GM23338 (cell line): ENCODE results near the gene RPL15. TPM values are rescaled to one million over a fixed set of nuclear protein-coding genes. Genes with fewer than 3 reads are reported as not detected.
A peak's percentile ranks its signal among the peaks of the same experiment; 100 is the strongest.
"Not testable (repeated sequence)": the region's sequence is repeated elsewhere in the genome, so short reads cannot be mapped to it uniquely, and the experiment has no call there.

Experiments used
- ATAC-seq: fragments of 200-7000 bp; cut with Tn5 transposase; 3 replicates; pipeline ENCODE4 v1.9.1; 2020
- DNase-seq: peaks from one replicate; pipeline ENCODE4 v3.0.0-alpha.2; 2015; ENCODE audit warnings: low spot score
- H2AFZ ChIP-seq: fragments of 200-600 bp; sonication (generic); 2 replicates; pipeline ENCODE4 v1.8.0; 2016; ENCODE audit warnings: antibody characterized with exemption, mild to moderate bottlenecking, moderate library complexity
- H3F3A ChIP-seq: fragments of 200-600 bp; sonication (generic); replicated peaks from 2 replicates; pipeline ENCODE4 v1.8.0; 2017; ENCODE audit warnings: antibody characterized with exemption, mixed run types, low read depth
- H3K27ac ChIP-seq: fragments of 200-600 bp; sonication (generic); 2 replicates; pipeline ENCODE4 v1.6.1; 2016; ENCODE audit warnings: low read depth
- H3K27me3 ChIP-seq: fragments of 200-600 bp; sonication (generic); 2 replicates; pipeline ENCODE4 v1.8.0; 2016; ENCODE audit warnings: mild to moderate bottlenecking, mixed run types, moderate library complexity; ENCODE audit not compliant: insufficient read depth
- H3K36me3 ChIP-seq: fragments of 200-600 bp; sonication (generic); 2 replicates; pipeline ENCODE4 v1.8.0; 2016; ENCODE audit warnings: mild to moderate bottlenecking; ENCODE audit not compliant: insufficient read depth
- H3K4me1 ChIP-seq: fragments of 200-600 bp; sonication (generic); 2 replicates; pipeline ENCODE4 v1.8.0; 2016; ENCODE audit warnings: mild to moderate bottlenecking, moderate library complexity; ENCODE audit not compliant: insufficient read depth
- H3K4me2 ChIP-seq: fragments of 200-600 bp; sonication (generic); 2 replicates; pipeline ENCODE4 v1.7.1; 2017; ENCODE audit warnings: mixed run types
- H3K4me3 ChIP-seq: fragments of 200-600 bp; sonication (generic); 2 replicates; pipeline ENCODE4 v1.6.1; 2016; ENCODE audit warnings: mixed run types
- H3K79me2 ChIP-seq: fragments of 200-600 bp; sonication (generic); replicated peaks from 2 replicates; pipeline ENCODE4 v1.8.0; 2017; ENCODE audit warnings: mild to moderate bottlenecking; ENCODE audit not compliant: insufficient read depth
- H3K9me2 ChIP-seq: fragments of 200-600 bp; sonication (generic); 2 replicates; pipeline ENCODE4 v1.8.0; 2017; ENCODE audit not compliant: insufficient read depth
- H4K20me1 ChIP-seq: fragments of 200-600 bp; sonication (generic); replicated peaks from 2 replicates; pipeline ENCODE4 v1.8.0; 2017; ENCODE audit warnings: mild to moderate bottlenecking; ENCODE audit not compliant: insufficient read depth
- H3K27ac Mint-ChIP-seq: 2 replicates; pipeline ENCODE4 v1.8.0; 2020; ENCODE audit warnings: inconsistent platforms, mild to moderate bottlenecking, moderate library complexity, mixed read lengths
- H3K27me3 Mint-ChIP-seq: 3 replicates; pipeline ENCODE4 v1.8.0; 2022; ENCODE audit warnings: low read depth, mild to moderate bottlenecking, moderate library complexity, mixed read lengths, inconsistent platforms; ENCODE audit not compliant: insufficient read depth, poor library complexity
- H3K36me3 Mint-ChIP-seq: 3 replicates; pipeline ENCODE4 v1.8.0; 2021; ENCODE audit warnings: low read depth, mild to moderate bottlenecking, inconsistent platforms, moderate library complexity, mixed read lengths
- H3K4me1 Mint-ChIP-seq: 3 replicates; pipeline ENCODE4 v1.8.0; 2020; ENCODE audit warnings: mild to moderate bottlenecking, inconsistent platforms, mixed read lengths
- H3K4me3 Mint-ChIP-seq: 3 replicates; pipeline ENCODE4 v1.8.0; 2021; ENCODE audit warnings: moderate library complexity, mild to moderate bottlenecking, inconsistent platforms, mixed read lengths
- H3K9me3 Mint-ChIP-seq: 3 replicates; pipeline ENCODE4 v1.8.0; 2020; ENCODE audit warnings: moderate library complexity, mild to moderate bottlenecking, inconsistent platforms, mixed read lengths
- EZH2phosphoT487 ChIP-seq: fragments of 200-600 bp; sonication (generic); IDR thresholded peaks from one replicate; pipeline ENCODE4 v1.8.1; 2018; ENCODE audit warnings: antibody characterized with exemption; ENCODE audit not compliant: unreplicated experiment
- NANOG ChIP-seq: IDR thresholded peaks from 2 replicates; pipeline ENCODE4 v1.6.1; 2016; ENCODE audit warnings: antibody characterized with exemption, borderline replicate concordance
- POLR2AphosphoS5 ChIP-seq: IDR thresholded peaks from 2 replicates; pipeline ENCODE4 v1.6.1; 2016; ENCODE audit warnings: antibody characterized with exemption, low read depth
- STAT1 ChIP-seq: IDR thresholded peaks from one replicate; pipeline ENCODE4 v1.6.1; 2016; ENCODE audit warnings: antibody characterized with exemption; ENCODE audit not compliant: unreplicated experiment
- ZNF331 ChIP-seq: fragments of 250-450 bp; sonication (Bioruptor Pico); IDR thresholded peaks from 2 replicates; pipeline ENCODE4 v1.5.0; 2020; ENCODE audit warnings: low read depth, mild to moderate bottlenecking, moderate library complexity
- ZNF462 ChIP-seq: fragments of 250-450 bp; sonication (Bioruptor Pico); IDR thresholded peaks from 2 replicates; pipeline ENCODE4 v1.5.0; 2020; ENCODE audit warnings: mild to moderate bottlenecking, moderate library complexity
- polyA plus RNA-seq: library from polyadenylated mRNA; unstranded; fragments of >200 nt; fragmentation: Nextera tagmentation; extraction: Ambion mirVana; gene quantifications from 2 replicates; pipeline ENCODE4 v1.2.1, GENCODE V29; 2016
- total RNA-seq: library from RNA; depleted of rRNA; stranded (reverse); fragments of >200 nt; shearing (Covaris generic); gene quantifications from 2 replicates; pipeline ENCODE4 v1.2.3, GENCODE V29; 2014

Gene RPL15
- total and polyA plus RNA-seq, 2 experiments from 2014 or later = 2,868 to 3,117 TPM

GRCh38 chr3:23869977-23870662, 46.8 kb upstream of the RPL15 start:
- no peak overlapping the region for H3K27ac Mint-ChIP-seq
- peaks cover 5% of the 10 kb centered on the region for H3K27me3 Mint-ChIP-seq
- no peaks in the 10 kb centered on the region for H3K9me3 Mint-ChIP-seq
- peaks cover 81% of the 10 kb centered on the region for H3K79me2 ChIP-seq
- H4K20me1 ChIP-seq = peaks cover 26% of the 10 kb centered on the region
- no peak overlapping the region for H3K4me3 ChIP-seq
- no peak overlapping the region for H3K4me2 ChIP-seq
- no peaks in the 10 kb centered on the region for H3K9me2 ChIP-seq
- no peak overlapping the region for H3K27ac ChIP-seq
- TF ChIP-seq ZNF331 (peak; percentile 18; the same call in 1 of the 2 replicates), POLR2AphosphoS5 (no peak)
- no peaks in the 10 kb centered on the region for H3K36me3 ChIP-seq
- H3K36me3 Mint-ChIP-seq = peaks cover 13% of the 10 kb centered on the region; the same call in 2 of the 3 replicates
- H3F3A ChIP-seq = peaks cover 8% of the 10 kb centered on the region; the same call in 1 of the 2 replicates
- H3K4me1 Mint-ChIP-seq = peaks cover 37% of the 10 kb centered on the region
- no peak for DNase-seq
- peaks cover 15% of the 10 kb centered on the region for H3K4me1 ChIP-seq
- no peak overlapping the region for H2AFZ ChIP-seq
- H3K27me3 ChIP-seq = no peaks in the 10 kb centered on the region
- H3K4me3 Mint-ChIP-seq = no peak overlapping the region
- no peak for ATAC-seq

- H2AFZ ChIP-seq, H3K9me2 ChIP-seq, H3K27ac ChIP-seq, H3K27me3 ChIP-seq, H3K4me3 ChIP-seq, H3K27me3 Mint-ChIP-seq, H3F3A ChIP-seq, H3K4me2 ChIP-seq, H3K27ac Mint-ChIP-seq, ATAC-seq, H3K36me3 ChIP-seq, H3K4me3 Mint-ChIP-seq, DNase-seq, H3K9me3 Mint-ChIP-seq: not testable (repeated sequence)
- Histone ChIP-seq H4K20me1 (peaks cover 25% of the 10 kb centered on the region), H3K79me2 (peaks cover 81% of the 10 kb centered on the region), H3K4me1 (peaks cover 14% of the 10 kb centered on the region)
- H3K4me1 Mint-ChIP-seq = peaks cover 36% of the 10 kb centered on the region
- peaks cover 13% of the 10 kb centered on the region; the same call in 2 of the 3 replicates for H3K36me3 Mint-ChIP-seq
These were observed 46.3 kb upstream of the RPL15 start for GRCh38 chr3:23870663-23871043.

- H3K9me2 ChIP-seq, H3K4me1 ChIP-seq, H3K27ac Mint-ChIP-seq, H3K27me3 ChIP-seq, DNase-seq, H3K27ac ChIP-seq, H3F3A ChIP-seq, H3K9me3 Mint-ChIP-seq, H3K27me3 Mint-ChIP-seq, H3K4me2 ChIP-seq, H3K4me3 Mint-ChIP-seq, H2AFZ ChIP-seq, ATAC-seq, H3K36me3 ChIP-seq, H3K4me3 ChIP-seq: not testable (repeated sequence)
- peaks cover 35% of the 10 kb centered on the region for H3K4me1 Mint-ChIP-seq
- H4K20me1 ChIP-seq = peaks cover 25% of the 10 kb centered on the region
- H3K36me3 Mint-ChIP-seq = peaks cover 15% of the 10 kb centered on the region
- H3K79me2 ChIP-seq = peaks cover 83% of the 10 kb centered on the region
These were observed 45.6 kb upstream of the RPL15 start for GRCh38 chr3:23871361-23871760.

GRCh38 chr3:23872330-23872729, 44.6 kb upstream of the RPL15 start:
- Histone ChIP-seq H3K27me3 (no peaks in the 10 kb centered on the region), H3K4me1 (peaks cover 7% of the 10 kb centered on the region; the same call in 1 of the 2 replicates), H3K9me2 (no peaks in the 10 kb centered on the region), H2AFZ (no peak overlapping the region), H3K27ac (no peak overlapping the region), H3K4me2 (no peak overlapping the region), H4K20me1 (peaks cover 30% of the 10 kb centered on the region), H3K36me3 (no peaks in the 10 kb centered on the region), H3F3A (no peaks in the 10 kb centered on the region), H3K4me3 (no peak overlapping the region), H3K79me2 (peaks cover 83% of the 10 kb centered on the region)
- ATAC-seq = no peak
- Mint-ChIP-seq H3K36me3 (peaks cover 25% of the 10 kb centered on the region), H3K4me3 (no peak overlapping the region), H3K9me3 (peaks cover 4% of the 10 kb centered on the region; the same call in 2 of the 3 replicates), H3K4me1 (peaks cover 28% of the 10 kb centered on the region), H3K27me3 (peaks cover 7% of the 10 kb centered on the region), H3K27ac (no peak overlapping the region)
- no peak for DNase-seq
- TF ChIP-seq EZH2phosphoT487 = no peak
- no peak for TF ChIP-seq STAT1
- TF ChIP-seq NANOG = no peak
- no peak for TF ChIP-seq ZNF331
- no peak for TF ChIP-seq ZNF462 (CRISPR knock-in tag)
